ENCODE data around the gene GLRX. TPM values are rescaled to one million over a fixed set of nuclear protein-coding genes. Genes with fewer than 3 reads are reported as not detected.

Gene GLRX
- total and polyA plus RNA-seq, 2 of the 13 experiments (the other 11 are each of a cell fraction or from before 2014, with no cell fraction given), result 63.8 to 499 TPM

DNA sequence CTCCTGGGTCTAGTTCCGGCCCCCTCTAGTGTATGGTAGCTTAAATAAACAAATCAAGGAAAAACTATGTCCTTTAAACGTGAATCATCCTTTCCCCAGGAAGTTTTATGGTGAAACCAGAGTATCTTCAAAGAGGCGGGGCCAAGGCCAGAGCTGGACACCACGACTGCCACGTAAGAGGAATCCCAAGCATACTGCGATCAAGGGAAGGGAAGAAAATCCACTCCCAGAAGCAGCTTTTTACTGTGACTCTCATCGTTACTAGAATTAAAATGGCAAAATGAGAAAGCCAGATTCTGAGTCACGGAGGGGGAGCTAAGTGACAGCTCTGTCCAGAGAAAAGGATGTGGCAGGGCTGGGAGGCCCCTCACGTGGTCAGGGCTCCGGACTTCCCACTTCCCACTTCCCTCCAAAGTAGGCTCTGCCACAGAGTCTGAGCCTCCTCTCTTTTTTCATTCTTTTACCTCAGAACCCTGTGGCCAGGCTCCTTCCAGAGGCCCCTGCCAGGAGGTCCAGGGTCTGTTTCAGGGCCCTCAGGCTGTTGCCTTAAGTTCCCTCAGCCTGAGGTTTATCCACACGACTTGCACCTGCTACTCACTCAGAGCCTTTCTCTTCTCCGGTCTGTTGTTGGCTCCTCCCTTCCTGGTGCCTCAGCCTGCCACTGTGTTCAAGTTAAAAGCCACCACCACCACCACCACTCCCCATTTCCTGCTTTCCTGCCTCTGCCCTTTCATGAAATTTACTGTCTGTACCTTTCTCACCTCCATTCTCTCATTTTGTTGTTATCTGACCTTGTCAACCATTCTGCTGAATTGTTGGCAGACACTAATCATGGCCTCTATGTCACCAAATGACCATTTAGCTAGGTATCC lies 1.4 kb upstream of the GLRX start (continued):
- TF ChIP-seq, protein P1, sequence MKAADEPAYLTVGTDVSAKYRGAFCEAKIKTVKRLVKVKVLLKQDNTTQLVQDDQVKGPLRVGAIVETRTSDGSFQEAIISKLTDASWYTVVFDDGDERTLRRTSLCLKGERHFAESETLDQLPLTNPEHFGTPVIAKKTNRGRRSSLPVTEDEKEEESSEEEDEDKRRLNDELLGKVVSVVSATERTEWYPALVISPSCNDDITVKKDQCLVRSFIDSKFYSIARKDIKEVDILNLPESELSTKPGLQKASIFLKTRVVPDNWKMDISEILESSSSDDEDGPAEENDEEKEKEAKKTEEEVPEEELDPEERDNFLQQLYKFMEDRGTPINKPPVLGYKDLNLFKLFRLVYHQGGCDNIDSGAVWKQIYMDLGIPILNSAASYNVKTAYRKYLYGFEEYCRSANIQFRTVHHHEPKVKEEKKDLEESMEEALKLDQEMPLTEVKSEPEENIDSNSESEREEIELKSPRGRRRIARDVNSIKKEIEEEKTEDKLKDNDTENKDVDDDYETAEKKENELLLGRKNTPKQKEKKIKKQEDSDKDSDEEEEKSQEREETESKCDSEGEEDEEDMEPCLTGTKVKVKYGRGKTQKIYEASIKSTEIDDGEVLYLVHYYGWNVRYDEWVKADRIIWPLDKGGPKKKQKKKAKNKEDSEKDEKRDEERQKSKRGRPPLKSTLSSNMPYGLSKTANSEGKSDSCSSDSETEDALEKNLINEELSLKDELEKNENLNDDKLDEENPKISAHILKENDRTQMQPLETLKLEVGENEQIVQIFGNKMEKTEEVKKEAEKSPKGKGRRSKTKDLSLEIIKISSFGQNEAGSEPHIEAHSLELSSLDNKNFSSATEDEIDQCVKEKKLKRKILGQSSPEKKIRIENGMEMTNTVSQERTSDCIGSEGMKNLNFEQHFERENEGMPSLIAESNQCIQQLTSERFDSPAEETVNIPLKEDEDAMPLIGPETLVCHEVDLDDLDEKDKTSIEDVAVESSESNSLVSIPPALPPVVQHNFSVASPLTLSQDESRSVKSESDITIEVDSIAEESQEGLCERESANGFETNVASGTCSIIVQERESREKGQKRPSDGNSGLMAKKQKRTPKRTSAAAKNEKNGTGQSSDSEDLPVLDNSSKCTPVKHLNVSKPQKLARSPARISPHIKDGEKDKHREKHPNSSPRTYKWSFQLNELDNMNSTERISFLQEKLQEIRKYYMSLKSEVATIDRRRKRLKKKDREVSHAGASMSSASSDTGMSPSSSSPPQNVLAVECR (CRISPR knock-in tag; IDR thresholded peaks at IDR 0.05; ENCODE audit: borderline replicate concordance), result peak; percentile 27; the same call in 1 of the 2 replicates
- TF ChIP-seq ZNF720 (CRISPR knock-in tag; IDR thresholded peaks at IDR 0.05), result no peak
- no peak for TF ChIP-seq PTBP1 (IDR thresholded peaks at IDR 0.05; ENCODE audit: low read depth, low read length, poor library complexity, severe bottlenecking)
- TF ChIP-seq, protein P2, sequence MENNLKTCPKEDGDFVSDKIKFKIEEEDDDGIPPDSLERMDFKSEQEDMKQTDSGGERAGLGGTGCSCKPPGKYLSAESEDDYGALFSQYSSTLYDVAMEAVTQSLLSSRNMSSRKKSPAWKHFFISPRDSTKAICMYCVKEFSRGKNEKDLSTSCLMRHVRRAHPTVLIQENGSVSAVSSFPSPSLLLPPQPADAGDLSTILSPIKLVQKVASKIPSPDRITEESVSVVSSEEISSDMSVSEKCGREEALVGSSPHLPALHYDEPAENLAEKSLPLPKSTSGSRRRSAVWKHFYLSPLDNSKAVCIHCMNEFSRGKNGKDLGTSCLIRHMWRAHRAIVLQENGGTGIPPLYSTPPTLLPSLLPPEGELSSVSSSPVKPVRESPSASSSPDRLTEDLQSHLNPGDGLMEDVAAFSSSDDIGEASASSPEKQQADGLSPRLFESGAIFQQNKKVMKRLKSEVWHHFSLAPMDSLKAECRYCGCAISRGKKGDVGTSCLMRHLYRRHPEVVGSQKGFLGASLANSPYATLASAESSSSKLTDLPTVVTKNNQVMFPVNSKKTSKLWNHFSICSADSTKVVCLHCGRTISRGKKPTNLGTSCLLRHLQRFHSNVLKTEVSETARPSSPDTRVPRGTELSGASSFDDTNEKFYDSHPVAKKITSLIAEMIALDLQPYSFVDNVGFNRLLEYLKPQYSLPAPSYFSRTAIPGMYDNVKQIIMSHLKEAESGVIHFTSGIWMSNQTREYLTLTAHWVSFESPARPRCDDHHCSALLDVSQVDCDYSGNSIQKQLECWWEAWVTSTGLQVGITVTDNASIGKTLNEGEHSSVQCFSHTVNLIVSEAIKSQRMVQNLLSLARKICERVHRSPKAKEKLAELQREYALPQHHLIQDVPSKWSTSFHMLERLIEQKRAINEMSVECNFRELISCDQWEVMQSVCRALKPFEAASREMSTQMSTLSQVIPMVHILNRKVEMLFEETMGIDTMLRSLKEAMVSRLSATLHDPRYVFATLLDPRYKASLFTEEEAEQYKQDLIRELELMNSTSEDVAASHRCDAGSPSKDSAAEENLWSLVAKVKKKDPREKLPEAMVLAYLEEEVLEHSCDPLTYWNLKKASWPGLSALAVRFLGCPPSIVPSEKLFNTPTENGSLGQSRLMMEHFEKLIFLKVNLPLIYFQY (CRISPR knock-in tag; IDR thresholded peaks at IDR 0.05; ENCODE audit: borderline replicate concordance), result peak; percentile 28; the same call in 1 of the 2 replicates
- TF ChIP-seq, protein P3, sequence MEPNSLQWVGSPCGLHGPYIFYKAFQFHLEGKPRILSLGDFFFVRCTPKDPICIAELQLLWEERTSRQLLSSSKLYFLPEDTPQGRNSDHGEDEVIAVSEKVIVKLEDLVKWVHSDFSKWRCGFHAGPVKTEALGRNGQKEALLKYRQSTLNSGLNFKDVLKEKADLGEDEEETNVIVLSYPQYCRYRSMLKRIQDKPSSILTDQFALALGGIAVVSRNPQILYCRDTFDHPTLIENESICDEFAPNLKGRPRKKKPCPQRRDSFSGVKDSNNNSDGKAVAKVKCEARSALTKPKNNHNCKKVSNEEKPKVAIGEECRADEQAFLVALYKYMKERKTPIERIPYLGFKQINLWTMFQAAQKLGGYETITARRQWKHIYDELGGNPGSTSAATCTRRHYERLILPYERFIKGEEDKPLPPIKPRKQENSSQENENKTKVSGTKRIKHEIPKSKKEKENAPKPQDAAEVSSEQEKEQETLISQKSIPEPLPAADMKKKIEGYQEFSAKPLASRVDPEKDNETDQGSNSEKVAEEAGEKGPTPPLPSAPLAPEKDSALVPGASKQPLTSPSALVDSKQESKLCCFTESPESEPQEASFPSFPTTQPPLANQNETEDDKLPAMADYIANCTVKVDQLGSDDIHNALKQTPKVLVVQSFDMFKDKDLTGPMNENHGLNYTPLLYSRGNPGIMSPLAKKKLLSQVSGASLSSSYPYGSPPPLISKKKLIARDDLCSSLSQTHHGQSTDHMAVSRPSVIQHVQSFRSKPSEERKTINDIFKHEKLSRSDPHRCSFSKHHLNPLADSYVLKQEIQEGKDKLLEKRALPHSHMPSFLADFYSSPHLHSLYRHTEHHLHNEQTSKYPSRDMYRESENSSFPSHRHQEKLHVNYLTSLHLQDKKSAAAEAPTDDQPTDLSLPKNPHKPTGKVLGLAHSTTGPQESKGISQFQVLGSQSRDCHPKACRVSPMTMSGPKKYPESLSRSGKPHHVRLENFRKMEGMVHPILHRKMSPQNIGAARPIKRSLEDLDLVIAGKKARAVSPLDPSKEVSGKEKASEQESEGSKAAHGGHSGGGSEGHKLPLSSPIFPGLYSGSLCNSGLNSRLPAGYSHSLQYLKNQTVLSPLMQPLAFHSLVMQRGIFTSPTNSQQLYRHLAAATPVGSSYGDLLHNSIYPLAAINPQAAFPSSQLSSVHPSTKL (CRISPR knock-in tag; IDR thresholded peaks at IDR 0.05), result peak; percentile 51; the same call in 1 of the 2 replicates
- TF ChIP-seq, protein P4, sequence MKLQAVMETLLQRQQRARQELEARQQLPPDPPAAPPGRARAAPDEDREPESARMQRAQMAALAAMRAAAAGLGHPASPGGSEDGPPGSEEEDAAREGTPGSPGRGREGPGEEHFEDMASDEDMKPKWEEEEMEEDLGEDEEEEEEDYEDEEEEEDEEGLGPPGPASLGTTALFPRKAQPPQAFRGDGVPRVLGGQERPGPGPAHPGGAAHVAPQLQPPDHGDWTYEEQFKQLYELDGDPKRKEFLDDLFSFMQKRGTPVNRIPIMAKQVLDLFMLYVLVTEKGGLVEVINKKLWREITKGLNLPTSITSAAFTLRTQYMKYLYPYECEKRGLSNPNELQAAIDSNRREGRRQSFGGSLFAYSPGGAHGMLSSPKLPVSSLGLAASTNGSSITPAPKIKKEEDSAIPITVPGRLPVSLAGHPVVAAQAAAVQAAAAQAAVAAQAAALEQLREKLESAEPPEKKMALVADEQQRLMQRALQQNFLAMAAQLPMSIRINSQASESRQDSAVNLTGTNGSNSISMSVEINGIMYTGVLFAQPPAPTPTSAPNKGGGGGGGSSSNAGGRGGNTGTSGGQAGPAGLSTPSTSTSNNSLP (IDR thresholded peaks at IDR 0.05; ENCODE audit: low read depth, low read length), result peak; percentile 41; the same call in 1 of the 2 replicates
- no peak for TF ChIP-seq RBM22 (optimal IDR thresholded peaks at IDR 0.05; ENCODE audit: low read length)
- TF ChIP-seq, protein P5, sequence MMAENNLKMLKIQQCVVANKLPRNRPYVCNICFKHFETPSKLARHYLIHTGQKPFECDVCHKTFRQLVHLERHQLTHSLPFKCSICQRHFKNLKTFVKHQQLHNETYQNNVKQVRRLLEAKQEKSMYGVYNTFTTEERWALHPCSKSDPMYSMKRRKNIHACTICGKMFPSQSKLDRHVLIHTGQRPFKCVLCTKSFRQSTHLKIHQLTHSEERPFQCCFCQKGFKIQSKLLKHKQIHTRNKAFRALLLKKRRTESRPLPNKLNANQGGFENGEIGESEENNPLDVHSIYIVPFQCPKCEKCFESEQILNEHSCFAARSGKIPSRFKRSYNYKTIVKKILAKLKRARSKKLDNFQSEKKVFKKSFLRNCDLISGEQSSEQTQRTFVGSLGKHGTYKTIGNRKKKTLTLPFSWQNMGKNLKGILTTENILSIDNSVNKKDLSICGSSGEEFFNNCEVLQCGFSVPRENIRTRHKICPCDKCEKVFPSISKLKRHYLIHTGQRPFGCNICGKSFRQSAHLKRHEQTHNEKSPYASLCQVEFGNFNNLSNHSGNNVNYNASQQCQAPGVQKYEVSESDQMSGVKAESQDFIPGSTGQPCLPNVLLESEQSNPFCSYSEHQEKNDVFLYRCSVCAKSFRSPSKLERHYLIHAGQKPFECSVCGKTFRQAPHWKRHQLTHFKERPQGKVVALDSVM (CRISPR knock-in tag; IDR thresholded peaks at IDR 0.05), result 0 out of 2 replicates have a peak, but pooled peaks have one; percentile 45
- no peak for TF ChIP-seq ZBTB42 (CRISPR knock-in tag; IDR thresholded peaks at IDR 0.05)
- peak; percentile 29; the same call in 1 of the 2 replicates for TF ChIP-seq REPIN1 (CRISPR knock-in tag; IDR thresholded peaks at IDR 0.05; ENCODE audit: borderline replicate concordance, low read depth)

Measured in HepG2 (cell line).